Chondrocyte (in vitro differentiated cells): Measurements from ENCODE around the gene OR4C5. TPM values are rescaled to one million over a fixed set of nuclear protein-coding genes. Genes with fewer than 3 reads are reported as not detected.
"Not testable (repeated sequence)": the region's sequence is repeated elsewhere in the genome, so short reads cannot be mapped to it uniquely, and the experiment has no call there.

Experiments
- DNase-seq: peaks from one replicate; pipeline ENCODE4 v3.0.0; 2021; ENCODE audit warnings: mixed read lengths, low spot score
- H3K27ac Mint-ChIP-seq: one replicate; pipeline ENCODE4 v1.8.0; 2021; ENCODE audit warnings: mild to moderate bottlenecking, moderate library complexity, mixed read lengths; ENCODE audit not compliant: unreplicated experiment
- H3K27me3 Mint-ChIP-seq: 2 replicates; pipeline ENCODE4 v1.8.0; 2021; ENCODE audit warnings: low read depth, mixed read lengths
- H3K36me3 Mint-ChIP-seq: 2 replicates; pipeline ENCODE4 v1.8.0; 2021; ENCODE audit warnings: low read depth, mixed read lengths
- H3K4me1 Mint-ChIP-seq: 2 replicates; pipeline ENCODE4 v1.8.0; 2021; ENCODE audit warnings: low read depth, mild to moderate bottlenecking, mixed read lengths
- H3K4me3 Mint-ChIP-seq: one replicate; pipeline ENCODE4 v1.8.0; 2021; ENCODE audit warnings: mild to moderate bottlenecking, moderate library complexity, mixed read lengths; ENCODE audit not compliant: unreplicated experiment
- H3K9me3 Mint-ChIP-seq: 2 replicates; pipeline ENCODE4 v1.8.0; 2021; ENCODE audit warnings: low read depth, mixed read lengths
- long read RNA-seq: library from polyadenylated mRNA; stranded (forward); transcript quantifications from one replicate; pipeline ENCODE4 v2.0.0, GENCODE V29; 2021
- total RNA-seq: library from RNA; stranded (reverse); gene quantifications from 3 replicates; pipeline ENCODE4 v1.2.1, GENCODE V29; 2021
- TF ChIP-seq, protein P1 (sequence below): fragments of 200-600 bp; sonication (generic); IDR thresholded peaks from 2 replicates; pipeline ENCODE4 v1.5.0; 2021; ENCODE audit warnings: antibody characterized with exemption, mild to moderate bottlenecking, moderate library complexity

Gene OR4C5
- not detected in 3 replicates for total RNA-seq
- long read RNA-seq: 0 reads

DNA sequence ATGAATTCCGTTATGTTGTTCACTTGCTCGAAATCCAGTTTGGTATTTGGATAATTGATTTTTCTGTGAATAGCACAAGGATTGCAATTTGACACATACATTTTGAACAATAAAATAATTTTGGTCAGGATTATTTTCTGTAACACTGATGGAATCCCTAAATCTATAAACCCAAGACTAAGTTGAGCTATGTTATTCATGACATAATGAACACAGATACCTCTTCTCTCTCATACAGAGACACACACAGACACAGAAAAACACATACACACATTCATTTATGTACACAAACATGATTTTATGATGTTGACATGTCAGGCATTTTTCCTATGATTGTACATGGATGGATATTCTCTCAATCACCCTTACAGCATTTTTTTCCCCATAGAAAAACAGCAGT, at the start of gene OR4C5:
TSS of gene OR4C5 (minus strand) at position 101 of the 400 bp plus-strand sequence. CDS start at position 101, 0 bp downstream.
- H3K27me3 Mint-ChIP-seq: no peaks in the 10 kb centered on the region
- no peaks in the 10 kb centered on the region for H3K36me3 Mint-ChIP-seq
- no peaks in the 10 kb centered on the region for H3K4me1 Mint-ChIP-seq
- H3K9me3 Mint-ChIP-seq: peaks cover 11% of the 10 kb centered on the region
- TF ChIP-seq, protein P1, sequence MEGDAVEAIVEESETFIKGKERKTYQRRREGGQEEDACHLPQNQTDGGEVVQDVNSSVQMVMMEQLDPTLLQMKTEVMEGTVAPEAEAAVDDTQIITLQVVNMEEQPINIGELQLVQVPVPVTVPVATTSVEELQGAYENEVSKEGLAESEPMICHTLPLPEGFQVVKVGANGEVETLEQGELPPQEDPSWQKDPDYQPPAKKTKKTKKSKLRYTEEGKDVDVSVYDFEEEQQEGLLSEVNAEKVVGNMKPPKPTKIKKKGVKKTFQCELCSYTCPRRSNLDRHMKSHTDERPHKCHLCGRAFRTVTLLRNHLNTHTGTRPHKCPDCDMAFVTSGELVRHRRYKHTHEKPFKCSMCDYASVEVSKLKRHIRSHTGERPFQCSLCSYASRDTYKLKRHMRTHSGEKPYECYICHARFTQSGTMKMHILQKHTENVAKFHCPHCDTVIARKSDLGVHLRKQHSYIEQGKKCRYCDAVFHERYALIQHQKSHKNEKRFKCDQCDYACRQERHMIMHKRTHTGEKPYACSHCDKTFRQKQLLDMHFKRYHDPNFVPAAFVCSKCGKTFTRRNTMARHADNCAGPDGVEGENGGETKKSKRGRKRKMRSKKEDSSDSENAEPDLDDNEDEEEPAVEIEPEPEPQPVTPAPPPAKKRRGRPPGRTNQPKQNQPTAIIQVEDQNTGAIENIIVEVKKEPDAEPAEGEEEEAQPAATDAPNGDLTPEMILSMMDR: no peak
- H3K27ac Mint-ChIP-seq: no peak within 1 kb of the TSS
- no peak within 1 kb of the TSS for H3K4me3 Mint-ChIP-seq
- DNase-seq: no peak

DNA sequence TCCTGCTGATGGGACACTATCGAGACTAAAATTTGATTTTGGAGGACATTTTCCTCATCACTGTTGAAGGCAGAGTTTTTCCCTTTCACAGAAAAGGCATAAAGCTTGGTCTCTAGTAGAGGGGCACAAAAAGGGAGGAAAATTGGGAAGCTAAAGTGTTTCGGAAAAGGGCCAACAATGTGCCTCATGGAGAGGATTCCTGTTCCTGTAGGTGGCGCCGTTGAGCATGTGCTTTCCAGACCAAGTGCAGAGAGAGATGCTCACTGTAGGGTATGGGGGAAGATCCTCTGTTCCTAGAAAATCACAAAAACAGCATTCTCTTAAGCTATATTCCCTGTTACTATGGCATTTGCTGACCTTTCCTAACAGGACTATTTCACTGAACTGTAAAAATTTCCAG, 18.4 kb upstream of the OR4C5 start:
- Mint-ChIP-seq H3K36me3 (no peaks in the 10 kb centered on the region), H3K9me3 (peaks cover 52% of the 10 kb centered on the region)

DNA sequence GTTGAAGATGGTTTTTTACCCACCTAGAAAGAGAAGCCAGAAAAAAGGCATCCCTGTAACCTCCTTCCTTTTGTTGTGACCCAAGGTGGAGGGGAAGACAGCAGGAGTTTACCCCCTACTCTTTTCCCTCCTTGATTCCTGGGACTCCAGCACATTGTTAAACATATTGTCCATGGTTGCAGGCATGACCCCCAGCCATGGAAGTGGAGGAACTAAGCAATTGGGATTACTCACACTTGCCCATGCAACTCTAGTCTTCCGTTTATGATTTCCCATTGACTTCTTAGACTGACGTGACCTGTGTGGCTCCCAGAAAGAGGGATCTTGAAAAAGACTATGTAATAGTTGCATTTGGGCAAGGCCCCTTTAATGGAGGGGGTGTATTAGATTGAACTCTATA, 17.9 kb upstream of the OR4C5 start:
- H3K27me3 Mint-ChIP-seq, H3K36me3 Mint-ChIP-seq, H3K4me3 Mint-ChIP-seq, H3K27ac Mint-ChIP-seq, DNase-seq, H3K4me1 Mint-ChIP-seq: not testable (repeated sequence)
- peaks cover 50% of the 10 kb centered on the region for H3K9me3 Mint-ChIP-seq

More for the DNA sequence above, 18.4 kb upstream of the OR4C5 start:
- Mint-ChIP-seq H3K4me3 (no peak overlapping the region), H3K4me1 (no peaks in the 10 kb centered on the region), H3K27ac (no peak overlapping the region), H3K27me3 (no peaks in the 10 kb centered on the region)
- TF ChIP-seq, protein P1: no peak
- DNase-seq: no peak

DNA sequence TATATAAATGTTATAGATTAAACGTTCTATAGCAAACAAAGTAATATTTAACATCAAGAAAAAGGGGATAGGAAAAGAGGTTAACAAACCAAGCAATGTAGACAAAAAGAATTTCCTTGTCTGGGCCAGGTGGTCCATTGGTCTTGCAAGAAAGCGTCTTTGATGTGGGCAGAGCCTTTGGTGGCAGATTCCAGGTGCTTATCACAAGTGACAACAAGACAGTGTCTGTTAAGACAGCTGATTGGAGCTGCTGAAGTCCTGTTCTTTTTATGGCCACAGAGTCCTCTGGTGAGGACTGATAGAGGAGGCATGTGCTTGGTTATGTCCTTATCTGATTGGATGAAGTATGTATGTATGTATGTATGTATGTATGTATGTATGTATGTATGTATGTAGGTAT, 5.0 kb downstream of the OR4C5 start:
- peaks cover 28% of the 10 kb centered on the region for H3K9me3 Mint-ChIP-seq
- not testable (repeated sequence) for H3K36me3 Mint-ChIP-seq

DNA sequence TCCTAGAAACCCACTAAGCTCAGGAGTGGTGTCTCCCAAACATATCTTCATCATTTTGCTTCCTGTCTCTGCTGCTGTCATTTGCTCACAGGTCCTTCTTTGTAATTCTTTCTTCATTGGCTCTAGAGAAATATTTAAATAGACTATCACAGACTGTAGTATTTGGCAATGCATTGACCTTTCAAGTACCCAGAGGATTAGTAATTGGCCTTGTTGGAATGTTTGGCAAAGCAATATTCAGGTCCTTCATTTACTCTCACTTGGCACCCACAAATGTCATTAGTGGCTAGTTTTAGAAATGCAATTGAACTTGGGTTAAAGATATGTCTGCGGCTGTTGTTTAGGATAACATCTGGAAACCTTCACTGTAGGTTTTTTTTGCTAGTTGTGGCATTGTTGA, 11.6 kb downstream of the OR4C5 start:
- peaks cover 31% of the 10 kb centered on the region for H3K9me3 Mint-ChIP-seq
- no peaks in the 10 kb centered on the region for H3K27me3 Mint-ChIP-seq
- no peak for DNase-seq
- no peak overlapping the region for H3K27ac Mint-ChIP-seq
- H3K36me3 Mint-ChIP-seq: no peaks in the 10 kb centered on the region
- no peak overlapping the region for H3K4me3 Mint-ChIP-seq
- TF ChIP-seq, protein P1: no peak
- H3K4me1 Mint-ChIP-seq: no peaks in the 10 kb centered on the region

More for the DNA sequence above, 5.0 kb downstream of the OR4C5 start:
- DNase-seq, H3K4me3 Mint-ChIP-seq, H3K4me1 Mint-ChIP-seq, H3K27ac Mint-ChIP-seq, H3K27me3 Mint-ChIP-seq: not testable (repeated sequence)

DNA sequence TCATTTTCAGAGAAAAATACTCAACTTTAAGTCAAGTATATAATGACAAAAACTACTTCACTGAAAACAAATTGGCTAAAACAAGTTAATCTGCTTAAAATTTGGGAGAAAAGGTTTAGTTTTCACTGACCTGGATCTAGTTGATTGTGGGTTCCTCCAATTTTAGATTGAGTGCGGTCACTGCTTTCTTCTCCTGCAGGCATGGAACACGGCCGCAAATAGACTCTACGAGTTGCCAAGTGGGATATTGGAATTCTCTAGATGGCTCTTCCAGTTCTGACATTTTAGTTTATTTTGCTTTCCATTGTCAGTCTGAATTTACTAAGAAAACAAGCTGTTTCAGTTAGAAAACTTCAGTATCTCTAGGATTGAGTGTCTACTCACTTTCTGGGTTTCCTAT, 12.3 kb downstream of the OR4C5 start:
- Mint-ChIP-seq H3K9me3 (peaks cover 31% of the 10 kb centered on the region), H3K4me3 (no peak overlapping the region), H3K27me3 (no peaks in the 10 kb centered on the region), H3K27ac (no peak overlapping the region), H3K36me3 (no peaks in the 10 kb centered on the region), H3K4me1 (no peaks in the 10 kb centered on the region)
- DNase-seq: no peak
- TF ChIP-seq, protein P1: no peak

DNA sequence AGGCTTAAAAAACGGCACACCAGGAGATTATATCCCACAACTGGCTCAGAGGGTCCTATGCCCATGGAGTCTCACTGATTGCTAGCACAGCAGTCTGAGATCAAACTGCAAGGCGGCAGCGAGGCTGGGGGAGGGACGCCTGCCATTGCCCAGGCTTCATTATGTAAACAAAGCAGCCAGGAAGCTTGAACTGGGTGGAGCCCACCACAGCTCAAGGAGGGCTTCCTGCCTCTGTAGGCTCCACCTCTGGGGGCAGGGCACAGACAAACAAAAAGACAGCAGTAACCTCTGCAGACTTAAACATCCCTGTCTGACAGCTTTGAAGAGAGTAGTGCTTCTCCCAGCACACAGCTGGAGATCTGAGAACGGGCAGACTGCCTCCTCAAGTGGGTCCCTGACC, 20.0 kb downstream of the OR4C5 start:
- not testable (repeated sequence) for H3K4me1 Mint-ChIP-seq, H3K27ac Mint-ChIP-seq, H3K27me3 Mint-ChIP-seq, H3K4me3 Mint-ChIP-seq, DNase-seq, H3K36me3 Mint-ChIP-seq
- H3K9me3 Mint-ChIP-seq: peaks cover 22% of the 10 kb centered on the region

DNA sequence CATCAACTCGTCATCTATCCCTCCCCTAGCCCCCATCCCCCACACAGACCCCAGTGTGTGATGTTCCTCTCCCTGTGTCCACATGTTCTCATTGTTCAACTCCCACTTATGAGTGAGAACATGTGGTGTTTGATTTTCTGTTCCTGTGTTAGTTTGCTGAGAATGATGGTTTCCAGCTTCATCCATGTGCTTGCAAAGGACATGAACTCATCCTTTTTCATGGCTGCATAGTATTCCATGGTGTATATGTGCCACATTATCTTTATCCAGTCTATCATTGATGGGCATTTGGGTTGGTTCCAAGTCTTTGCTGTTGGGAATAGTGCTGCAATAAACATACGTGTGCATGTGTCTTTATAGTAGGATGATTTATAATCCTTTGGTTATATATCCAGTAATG, 23.8 kb downstream of the OR4C5 start:
- not testable (repeated sequence) for H3K4me3 Mint-ChIP-seq, H3K27ac Mint-ChIP-seq, H3K36me3 Mint-ChIP-seq, H3K27me3 Mint-ChIP-seq, H3K4me1 Mint-ChIP-seq, DNase-seq
- peaks cover 23% of the 10 kb centered on the region for H3K9me3 Mint-ChIP-seq
